ENCODE results near the gene SCAMP2. TPM values are rescaled to one million over a fixed set of nuclear protein-coding genes. Genes with fewer than 3 reads are reported as not detected.

Gene SCAMP2
- total RNA-seq, 1 experiment from 2014 or later: 21.3 TPM

GRCh38 chr15:74795966-74796625 is 77.1 kb downstream of the SCAMP2 start:
- no peak for DNase-seq (ENCODE audit: low spot score)

GRCh38 chr15:74794970-74795349 is 78.2 kb downstream of the SCAMP2 start:
- DNase-seq (ENCODE audit: low spot score): no peak

GRCh38 chr15:74794248-74794969 is 78.8 kb downstream of the SCAMP2 start:
- no peak for DNase-seq (ENCODE audit: low spot score)

Other genes starting within 250 kb of the SCAMP2 start
- gene EDC3, start 177.3 kb downstream of the SCAMP2 start, total RNA-seq (2014; rRNA removed; shearing (Covaris generic)): 6.1 and 6.2 TPM in 2 replicates
- 0.33 and 2.3 TPM in 2 replicates for gene CYP1A1, start 147.8 kb downstream of the SCAMP2 start, total RNA-seq (2014; rRNA removed; shearing (Covaris generic))
- gene CYP1A2, start 124.5 kb downstream of the SCAMP2 start, total RNA-seq (2014; rRNA removed; shearing (Covaris generic)): not detected in 2 replicates
- gene CSK, start 91.3 kb downstream of the SCAMP2 start, total RNA-seq (2014; rRNA removed; shearing (Covaris generic)): 21.7 and 22.7 TPM in 2 replicates
- gene LMAN1L, start 60.5 kb downstream of the SCAMP2 start, total RNA-seq (2014; rRNA removed; shearing (Covaris generic)): 0.10 TPM in 1 of 2 replicates, not detected in the other
- gene CPLX3, start 46.7 kb downstream of the SCAMP2 start, total RNA-seq (2014; rRNA removed; shearing (Covaris generic)): not detected in 2 replicates
- 18.2 and 19.7 TPM in 2 replicates for gene ULK3, start 30.2 kb downstream of the SCAMP2 start, total RNA-seq (2014; rRNA removed; shearing (Covaris generic))
- gene MPI, start 16.7 kb upstream of the SCAMP2 start, total RNA-seq (2014; rRNA removed; shearing (Covaris generic)): 91.1 and 101 TPM in 2 replicates
- gene FAM219B, start 33.5 kb upstream of the SCAMP2 start, total RNA-seq (2014; rRNA removed; shearing (Covaris generic)): 28.4 and 46.5 TPM in 2 replicates
- gene COX5A, start 64.7 kb upstream of the SCAMP2 start, total RNA-seq (2014; rRNA removed; shearing (Covaris generic)): 160 and 163 TPM in 2 replicates
- gene RPP25, start 83.4 kb upstream of the SCAMP2 start, total RNA-seq (2014; rRNA removed; shearing (Covaris generic)): 0.12 TPM in 1 of 2 replicates, not detected in the other
- 1.9 and 3.6 TPM in 2 replicates for gene SCAMP5, start 122.2 kb upstream of the SCAMP2 start, total RNA-seq (2014; rRNA removed; shearing (Covaris generic))
- 5.4 and 11.6 TPM in 2 replicates for gene PPCDC, start 150.2 kb upstream of the SCAMP2 start, total RNA-seq (2014; rRNA removed; shearing (Covaris generic))

Data from H4 (cell line).